SU-DHL-6 (cell line): ENCODE results near the gene CEACAM21.

Source experiments
- EZH2phosphoT487 ChIP-seq: fragments of 200-600 bp; sonication (generic), shearing (Covaris generic); conservative IDR thresholded peaks from 2 replicates; pipeline ENCODE4 v1.6.1; 2018; ENCODE audit warnings: mild to moderate bottlenecking, antibody characterized with exemption, low read length, moderate library complexity, mixed read lengths
- TF ChIP-seq, protein P1 (sequence below): fragments of 200-600 bp; sonication (generic); IDR thresholded peaks from one replicate; pipeline ENCODE4 v1.5.1; 2017; ENCODE audit warnings: antibody characterized with exemption, mild to moderate bottlenecking, low read length, moderate library complexity; ENCODE audit not compliant: insufficient read depth, poor library complexity, severe bottlenecking

- TF ChIP-seq, protein P1, sequence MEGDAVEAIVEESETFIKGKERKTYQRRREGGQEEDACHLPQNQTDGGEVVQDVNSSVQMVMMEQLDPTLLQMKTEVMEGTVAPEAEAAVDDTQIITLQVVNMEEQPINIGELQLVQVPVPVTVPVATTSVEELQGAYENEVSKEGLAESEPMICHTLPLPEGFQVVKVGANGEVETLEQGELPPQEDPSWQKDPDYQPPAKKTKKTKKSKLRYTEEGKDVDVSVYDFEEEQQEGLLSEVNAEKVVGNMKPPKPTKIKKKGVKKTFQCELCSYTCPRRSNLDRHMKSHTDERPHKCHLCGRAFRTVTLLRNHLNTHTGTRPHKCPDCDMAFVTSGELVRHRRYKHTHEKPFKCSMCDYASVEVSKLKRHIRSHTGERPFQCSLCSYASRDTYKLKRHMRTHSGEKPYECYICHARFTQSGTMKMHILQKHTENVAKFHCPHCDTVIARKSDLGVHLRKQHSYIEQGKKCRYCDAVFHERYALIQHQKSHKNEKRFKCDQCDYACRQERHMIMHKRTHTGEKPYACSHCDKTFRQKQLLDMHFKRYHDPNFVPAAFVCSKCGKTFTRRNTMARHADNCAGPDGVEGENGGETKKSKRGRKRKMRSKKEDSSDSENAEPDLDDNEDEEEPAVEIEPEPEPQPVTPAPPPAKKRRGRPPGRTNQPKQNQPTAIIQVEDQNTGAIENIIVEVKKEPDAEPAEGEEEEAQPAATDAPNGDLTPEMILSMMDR: peak; percentile 90
- TF ChIP-seq EZH2phosphoT487: no peak
Observed at GRCh38 chr19:41570639-41571112, 5.3 kb upstream of the CEACAM21 start.
